ENCODE measurements around the gene SWT1.

The SWT1 gene

GRCh38 chr1:185305419-185305818, 148.5 kb downstream of the SWT1 start:
- no peak for TF ChIP-seq FOXP2 (optimal IDR thresholded peaks at IDR 0.05; ENCODE audit: borderline replicate concordance, extremely low read depth, extremely low read length, insufficient read depth)
- TF ChIP-seq, protein P1, sequence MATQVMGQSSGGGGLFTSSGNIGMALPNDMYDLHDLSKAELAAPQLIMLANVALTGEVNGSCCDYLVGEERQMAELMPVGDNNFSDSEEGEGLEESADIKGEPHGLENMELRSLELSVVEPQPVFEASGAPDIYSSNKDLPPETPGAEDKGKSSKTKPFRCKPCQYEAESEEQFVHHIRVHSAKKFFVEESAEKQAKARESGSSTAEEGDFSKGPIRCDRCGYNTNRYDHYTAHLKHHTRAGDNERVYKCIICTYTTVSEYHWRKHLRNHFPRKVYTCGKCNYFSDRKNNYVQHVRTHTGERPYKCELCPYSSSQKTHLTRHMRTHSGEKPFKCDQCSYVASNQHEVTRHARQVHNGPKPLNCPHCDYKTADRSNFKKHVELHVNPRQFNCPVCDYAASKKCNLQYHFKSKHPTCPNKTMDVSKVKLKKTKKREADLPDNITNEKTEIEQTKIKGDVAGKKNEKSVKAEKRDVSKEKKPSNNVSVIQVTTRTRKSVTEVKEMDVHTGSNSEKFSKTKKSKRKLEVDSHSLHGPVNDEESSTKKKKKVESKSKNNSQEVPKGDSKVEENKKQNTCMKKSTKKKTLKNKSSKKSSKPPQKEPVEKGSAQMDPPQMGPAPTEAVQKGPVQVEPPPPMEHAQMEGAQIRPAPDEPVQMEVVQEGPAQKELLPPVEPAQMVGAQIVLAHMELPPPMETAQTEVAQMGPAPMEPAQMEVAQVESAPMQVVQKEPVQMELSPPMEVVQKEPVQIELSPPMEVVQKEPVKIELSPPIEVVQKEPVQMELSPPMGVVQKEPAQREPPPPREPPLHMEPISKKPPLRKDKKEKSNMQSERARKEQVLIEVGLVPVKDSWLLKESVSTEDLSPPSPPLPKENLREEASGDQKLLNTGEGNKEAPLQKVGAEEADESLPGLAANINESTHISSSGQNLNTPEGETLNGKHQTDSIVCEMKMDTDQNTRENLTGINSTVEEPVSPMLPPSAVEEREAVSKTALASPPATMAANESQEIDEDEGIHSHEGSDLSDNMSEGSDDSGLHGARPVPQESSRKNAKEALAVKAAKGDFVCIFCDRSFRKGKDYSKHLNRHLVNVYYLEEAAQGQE (IDR thresholded peaks at IDR 0.05; ENCODE audit: insufficient read depth in 1 of 2, low read depth in 2 of 2, low read length in 2 of 2), result no peak
- TF ChIP-seq SIN3A (IDR thresholded peaks at IDR 0.05; ENCODE audit: borderline replicate concordance, insufficient read depth, low read length), result no peak
- TF ChIP-seq TAF1 (IDR thresholded peaks at IDR 0.05; ENCODE audit: borderline replicate concordance, insufficient read depth, low read length), result no peak
- no peak for TF ChIP-seq POLR2AphosphoS5 (IDR thresholded peaks at IDR 0.05; ENCODE audit: low read depth, low read length)

- no peak for TF ChIP-seq TAF1 (IDR thresholded peaks at IDR 0.05; ENCODE audit: borderline replicate concordance, insufficient read depth, low read length)
- TF ChIP-seq POLR2AphosphoS5 (IDR thresholded peaks at IDR 0.05; ENCODE audit: low read depth, low read length), result no peak
- TF ChIP-seq, protein P1 (IDR thresholded peaks at IDR 0.05; ENCODE audit: insufficient read depth in 1 of 2, low read depth in 2 of 2, low read length in 2 of 2), result no peak
- TF ChIP-seq FOXP2 (optimal IDR thresholded peaks at IDR 0.05; ENCODE audit: borderline replicate concordance, extremely low read depth, extremely low read length, insufficient read depth), result no peak
- no peak for TF ChIP-seq SIN3A (IDR thresholded peaks at IDR 0.05; ENCODE audit: borderline replicate concordance, insufficient read depth, low read length)
These were observed 151.2 kb downstream of the SWT1 start for GRCh38 chr1:185308126-185308525.

GRCh38 chr1:185309566-185309965, 152.6 kb downstream of the SWT1 start:
- TF ChIP-seq FOXP2 (optimal IDR thresholded peaks at IDR 0.05; ENCODE audit: borderline replicate concordance, extremely low read depth, extremely low read length, insufficient read depth), result no peak
- no peak for TF ChIP-seq SIN3A (IDR thresholded peaks at IDR 0.05; ENCODE audit: borderline replicate concordance, insufficient read depth, low read length)
- TF ChIP-seq, protein P1 (IDR thresholded peaks at IDR 0.05; ENCODE audit: insufficient read depth in 1 of 2, low read depth in 2 of 2, low read length in 2 of 2), result no peak
- TF ChIP-seq TAF1 (IDR thresholded peaks at IDR 0.05; ENCODE audit: borderline replicate concordance, insufficient read depth, low read length), result no peak
- no peak for TF ChIP-seq POLR2AphosphoS5 (IDR thresholded peaks at IDR 0.05; ENCODE audit: low read depth, low read length)

- TF ChIP-seq POLR2AphosphoS5 (IDR thresholded peaks at IDR 0.05; ENCODE audit: low read depth, low read length) (no peak), SIN3A (IDR thresholded peaks at IDR 0.05; ENCODE audit: borderline replicate concordance, insufficient read depth, low read length) (no peak), FOXP2 (optimal IDR thresholded peaks at IDR 0.05; ENCODE audit: borderline replicate concordance, extremely low read depth, extremely low read length, insufficient read depth) (no peak), TAF1 (IDR thresholded peaks at IDR 0.05; ENCODE audit: borderline replicate concordance, insufficient read depth, low read length) (no peak)
- TF ChIP-seq, protein P1 (IDR thresholded peaks at IDR 0.05; ENCODE audit: insufficient read depth in 1 of 2, low read depth in 2 of 2, low read length in 2 of 2), result no peak
These were observed 154.7 kb downstream of the SWT1 start for GRCh38 chr1:185311589-185312225.

Measured in PFSK-1 (cell line).